HL-60/S4 (cell line): ENCODE data around the gene CRTAC1.
"Not testable (repeated sequence)": the region's sequence is repeated elsewhere in the genome, so short reads cannot be mapped to it uniquely, and the experiment has no call there.

Source experiments
- in situ Hi-C: fragments of 300-500 bp; cut with MboI; formaldehyde crosslinking; loops from 2 replicates; pipeline ENCODE4 v1.14.3; 2022; ENCODE audit warnings: low sequenced_read_pairs

The CRTAC1 gene

GRCh38 chr10:97849687-97850402 lies 180.6 kb downstream of the CRTAC1 start, which contains the start of gene GOLGA7B:
TSS of gene GOLGA7B (plus strand) at chr10:97849843. CDS start at chr10:97850304, 461 bp downstream.
- in situ Hi-C loops, result no loop called here

- in situ Hi-C loops, result no loop called here
Measured at GRCh38 chr10:97849103-97849686, 181.2 kb downstream of the CRTAC1 start.

GRCh38 chr10:97844678-97845077 lies 185.7 kb downstream of the CRTAC1 start:
- in situ Hi-C loops, result no loop called here

GRCh38 chr10:97843972-97844371 lies 186.4 kb downstream of the CRTAC1 start:
- in situ Hi-C loops, result not testable (repeated sequence)

- in situ Hi-C loops, result no loop called here
Measured at GRCh38 chr10:97843281-97843671, 187.1 kb downstream of the CRTAC1 start.

- in situ Hi-C loops, result no loop called here
Measured at GRCh38 chr10:97842656-97843280, 187.7 kb downstream of the CRTAC1 start.

- in situ Hi-C loops, result not testable (repeated sequence)
Measured at GRCh38 chr10:97842114-97842513, 188.3 kb downstream of the CRTAC1 start.

- in situ Hi-C loops, result not testable (repeated sequence)
Measured at GRCh38 chr10:97841166-97841565, 189.3 kb downstream of the CRTAC1 start.

GRCh38 chr10:97838091-97838490 lies 192.3 kb downstream of the CRTAC1 start:
- in situ Hi-C loops, result no loop called here

GRCh38 chr10:97836446-97836845 lies 194.0 kb downstream of the CRTAC1 start:
- in situ Hi-C loops, result no loop called here

GRCh38 chr10:97831259-97831658 lies 199.2 kb downstream of the CRTAC1 start:
- in situ Hi-C loops, result no loop called here

- in situ Hi-C loops, result no loop called here
Measured at GRCh38 chr10:97830064-97830463, 200.4 kb downstream of the CRTAC1 start.

- in situ Hi-C loops, result no loop called here
Measured at GRCh38 chr10:97828721-97829120, 201.7 kb downstream of the CRTAC1 start.

GRCh38 chr10:97827702-97828291 lies 202.6 kb downstream of the CRTAC1 start:
- in situ Hi-C loops, result no loop called here

GRCh38 chr10:97826892-97827291 lies 203.5 kb downstream of the CRTAC1 start:
- in situ Hi-C loops, result no loop called here

GRCh38 chr10:97825020-97825760 lies 205.2 kb downstream of the CRTAC1 start:
- in situ Hi-C loops, result no loop called here

GRCh38 chr10:97823734-97824133 lies 206.7 kb downstream of the CRTAC1 start:
- in situ Hi-C loops, result no loop called here

- in situ Hi-C loops, result no loop called here
Measured at GRCh38 chr10:97822261-97822687, 208.1 kb downstream of the CRTAC1 start.

- in situ Hi-C loops, result no loop called here
Measured at GRCh38 chr10:97821308-97822038, 208.9 kb downstream of the CRTAC1 start.

- in situ Hi-C loops, result no loop called here
Measured at GRCh38 chr10:97820096-97820704, 210.2 kb downstream of the CRTAC1 start.
